ENCODE data around the gene EVC.

DNA sequence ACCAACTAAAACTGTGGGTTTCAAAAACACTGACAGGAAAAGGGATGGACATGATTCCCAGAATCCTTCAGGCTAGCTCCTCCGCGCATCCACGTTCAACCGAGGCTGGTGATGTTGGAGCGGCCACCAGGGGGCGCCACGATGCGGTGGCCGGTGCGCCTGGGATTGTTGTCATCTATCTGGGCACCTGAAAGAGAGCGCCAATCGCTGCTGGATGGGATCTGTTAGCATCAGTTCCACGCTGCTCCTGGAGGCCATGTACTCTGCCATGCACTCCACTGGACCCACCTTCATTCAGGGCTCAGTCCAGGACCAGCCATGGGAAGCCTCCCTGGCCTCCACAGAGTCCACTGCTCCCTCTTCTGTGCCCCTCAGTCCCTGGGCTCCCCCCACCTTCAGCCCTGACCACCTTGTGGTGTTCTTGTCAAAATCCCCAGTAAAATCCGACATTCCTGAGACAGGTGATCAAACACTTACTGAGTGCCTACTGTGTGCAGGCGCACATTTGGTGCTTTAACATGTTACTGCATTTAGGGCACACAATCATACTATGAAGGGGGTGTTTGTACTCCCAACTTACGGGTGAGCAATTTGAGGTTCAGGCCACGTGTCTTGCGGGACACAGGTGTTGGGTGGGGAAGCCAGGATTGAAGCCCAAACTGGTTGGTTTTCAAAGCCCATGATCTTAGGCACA is 110.8 kb downstream of the EVC start:
- TF ChIP-seq, protein P1, sequence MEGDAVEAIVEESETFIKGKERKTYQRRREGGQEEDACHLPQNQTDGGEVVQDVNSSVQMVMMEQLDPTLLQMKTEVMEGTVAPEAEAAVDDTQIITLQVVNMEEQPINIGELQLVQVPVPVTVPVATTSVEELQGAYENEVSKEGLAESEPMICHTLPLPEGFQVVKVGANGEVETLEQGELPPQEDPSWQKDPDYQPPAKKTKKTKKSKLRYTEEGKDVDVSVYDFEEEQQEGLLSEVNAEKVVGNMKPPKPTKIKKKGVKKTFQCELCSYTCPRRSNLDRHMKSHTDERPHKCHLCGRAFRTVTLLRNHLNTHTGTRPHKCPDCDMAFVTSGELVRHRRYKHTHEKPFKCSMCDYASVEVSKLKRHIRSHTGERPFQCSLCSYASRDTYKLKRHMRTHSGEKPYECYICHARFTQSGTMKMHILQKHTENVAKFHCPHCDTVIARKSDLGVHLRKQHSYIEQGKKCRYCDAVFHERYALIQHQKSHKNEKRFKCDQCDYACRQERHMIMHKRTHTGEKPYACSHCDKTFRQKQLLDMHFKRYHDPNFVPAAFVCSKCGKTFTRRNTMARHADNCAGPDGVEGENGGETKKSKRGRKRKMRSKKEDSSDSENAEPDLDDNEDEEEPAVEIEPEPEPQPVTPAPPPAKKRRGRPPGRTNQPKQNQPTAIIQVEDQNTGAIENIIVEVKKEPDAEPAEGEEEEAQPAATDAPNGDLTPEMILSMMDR (IDR thresholded peaks at IDR 0.05; ENCODE audit: low read length): peak; percentile 71
- no peak for TF ChIP-seq EZH2 (optimal IDR thresholded peaks at IDR 0.05; ENCODE audit: low read depth, low read length)
- TF ChIP-seq EZH2phosphoT487 (IDR thresholded peaks at IDR 0.05; ENCODE audit: low read length): no peak

All from MM.1S (cell line).